Pancreas (tissue), 10 donors: Measurements from ENCODE around the gene SLC22A17. TPM values are rescaled to one million over a fixed set of nuclear protein-coding genes. Genes with fewer than 3 reads are reported as not detected.

ENCODE experiments used
- ATAC-seq, 4 donors: fragments of 200-7000 bp; cut with Tn5 transposase; one replicate each; pipeline versions ENCODE4 v1.8.0 to v1.9.1; 2020; ENCODE audit warnings: mild to moderate bottlenecking in 4 of 4, moderate library complexity in 4 of 4
- DNase-seq, 6 donors: peaks; one replicate each; pipeline ENCODE4 v3.0.0-alpha.2; 2020
- FAIRE-seq: peaks from 2 replicates; lab custom pipeline; 2012; peaks lifted over from hg19 to GRCh38; lab: Jason Lieb, UNC
- H3K27ac ChIP-seq, 4 donors: fragments of 200-600 bp; sonication (generic); 1 replicate in 3 of 4; 2 replicates in 1 of 4; pipeline versions ENCODE4 v1.5.0 to v1.8.0; 2020
- H3K27me3 ChIP-seq, 4 donors: fragments of 200-600 bp; one replicate each; pipeline ENCODE4 v1.8.0; 2021
- H3K36me3 ChIP-seq, 3 donors: fragments of 200-600 bp; sonication (generic) in 1 of 3; one replicate each; pipeline versions ENCODE4 v1.5.0 to v1.8.0; 2020 to 2021
- H3K4me1 ChIP-seq, 3 donors: fragments of 200-600 bp; one replicate each; pipeline ENCODE4 v1.8.0; 2021
- H3K4me3 ChIP-seq, 4 donors: fragments of 200-600 bp; sonication (generic) in 2 of 4; one replicate each; pipeline versions ENCODE4 v1.5.0 to v1.8.0; 2020 to 2021
- H3K9me3 ChIP-seq, 4 donors: fragments of 200-600 bp; one replicate each; pipeline ENCODE4 v1.8.0; 2021
- CTCF ChIP-seq, 4 donors: fragments of 200-600 bp; sonication (generic) in 3 of 4; IDR thresholded peaks; one replicate each; pipeline versions ENCODE4 v1.5.0 to v1.8.0; 2021; ENCODE audit warnings: antibody characterized with exemption in 4 of 4
- WGBS, 2 donors: extraction: QIAGEN DNeasy Blood & Tissue Kit; methylation state at CpG; one replicate each; pipeline ENCODE4 v1.1.7; 2013; 5-methylcytosine and 5-hydroxymethylcytosine counted together
- intact Hi-C, 3 donors: fragments of 100-400 bp; cut with DNase I; formaldehyde crosslinking; loops; one replicate each; pipeline versions ENCODE4 v1.11.1 to v1.14.2; 2022
- polyA plus RNA-seq, 2 donors: library from polyadenylated mRNA; stranded (reverse); fragments of 200-250 nt; gene quantifications; one replicate each; pipeline ENCODE4 v1.2.3, GENCODE V29; 2013
- total RNA-seq, 6 donors: library from RNA; stranded (reverse); fragmentation: NEBNext Ultra II Directional in 4 of 6; extraction: Animal tissue kit (Norgen Biotek cat#: 25700) in 4 of 6; gene quantifications; one replicate each; pipeline versions ENCODE4 v1.2.1 to v1.2.4, GENCODE V29; 2021 to 2023
- donor health status: healthy with polysubstance abuse.
- donor health status: DM: no; HTN: no; CAD: no; lungs with moderate emphysema.
- donor health status: DM: no; HTN: no; CAD: no.
- donor health status: control.
- donor health status: control.
- donor health status: Bipolar disorder and iron deficiency.
- donor health status: DM: yes; HTN: yes; CAD: no.
- donor health status: DM: no; HTN: no; CAD: no.
- donor health status: DM: no; HTN: no; CAD: no.
- donor health status: DM: yes; HTN: yes; CAD: no.

Gene SLC22A17
- total and polyA plus RNA-seq, 8 donors = 6.4 to 90.7 (median 14.8) TPM

DNA sequence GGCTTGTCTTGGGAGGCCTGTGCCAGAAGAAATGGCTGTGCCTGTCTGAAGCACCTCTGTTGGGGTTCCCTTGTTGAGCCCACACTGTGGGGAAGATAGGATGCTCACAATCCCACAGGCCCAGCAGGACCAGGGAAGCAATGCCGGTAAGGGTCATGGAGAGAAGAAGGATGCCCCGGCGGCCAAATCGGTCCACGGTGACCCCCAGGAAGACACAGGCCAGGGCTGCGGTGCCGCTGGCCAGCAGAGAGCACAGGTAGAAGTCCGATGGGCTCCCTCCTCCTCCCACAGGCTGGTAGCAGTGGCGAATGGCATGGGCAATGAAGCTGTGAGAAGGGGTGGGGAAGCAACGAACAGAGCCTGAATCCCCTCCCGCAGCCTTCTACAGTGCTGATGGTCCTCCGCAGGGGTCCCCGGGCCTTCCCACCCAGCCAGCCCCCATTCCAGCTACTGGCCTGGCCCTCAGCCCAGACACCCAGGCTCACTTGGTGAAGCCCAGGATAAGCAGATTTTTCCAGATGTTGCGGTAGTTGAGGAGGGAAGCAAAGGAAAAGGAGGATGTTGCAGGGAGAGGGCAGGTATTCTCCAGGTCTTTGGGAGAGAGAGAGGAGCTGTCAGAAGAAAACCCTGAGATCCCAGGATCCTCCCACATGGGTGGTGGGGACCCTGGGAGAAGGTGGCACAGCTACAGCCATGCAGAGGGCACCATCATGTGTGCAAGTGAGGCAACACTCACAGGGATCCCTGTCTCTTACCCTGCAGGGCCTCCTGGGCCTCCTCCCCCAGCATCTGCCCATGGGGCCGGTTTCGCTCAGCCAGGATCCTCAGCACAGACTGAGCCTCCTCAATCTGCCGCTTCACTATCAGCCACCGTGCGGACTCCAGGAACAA, 5.0 kb downstream of the SLC22A17 start:
- intact Hi-C loops = no loop called here
- no peak for ATAC-seq

GRCh38 chr14:23346693-23347405, 5.8 kb downstream of the SLC22A17 start:
- ATAC-seq (no peak), DNase-seq (no peak), FAIRE-seq (no peak)
- Histone ChIP-seq H3K4me3 (no peak overlapping the region), H3K36me3 (no peaks in the 10 kb centered on the region), H3K4me1 (peaks cover 0 to 2% (median 0%) of the 10 kb centered on the region in 3 donors), H3K27me3 (no peaks in the 10 kb centered on the region), H3K27ac (no peak overlapping the region), H3K9me3 (no peaks in the 10 kb centered on the region)
- TF ChIP-seq CTCF (IDR thresholded peaks at IDR 0.05) = no peak
- WGBS, 2 donors = 86 to 88% methylated on average over 21 to 27 of the region's 27 CpGs
- intact Hi-C loops = no loop called here

More for the DNA sequence above, 5.0 kb downstream of the SLC22A17 start:
- FAIRE-seq (no peak), DNase-seq (no peak)
- no peaks in the 10 kb centered on the region for H3K27me3 ChIP-seq
- no peaks in the 10 kb centered on the region for H3K36me3 ChIP-seq
- no peaks in the 10 kb centered on the region for H3K9me3 ChIP-seq
- no peak overlapping the region for H3K27ac ChIP-seq
- H3K4me1 ChIP-seq = peaks cover 0 to 4% (median 0%) of the 10 kb centered on the region in 3 donors
- no peak for TF ChIP-seq CTCF (IDR thresholded peaks at IDR 0.05)
- no peak overlapping the region for H3K4me3 ChIP-seq
- WGBS, 2 donors = 94 to 97% methylated on average over 19 of the region's 19 CpGs

GRCh38 chr14:23345987-23346692, 6.5 kb downstream of the SLC22A17 start:
- WGBS, 2 donors = 79% methylated on average over 12 to 13 of the region's 13 CpGs
- intact Hi-C loops = no loop called here
- no peak overlapping the region for H3K4me3 ChIP-seq
- H3K36me3 ChIP-seq = no peaks in the 10 kb centered on the region
- H3K27me3 ChIP-seq = no peaks in the 10 kb centered on the region
- no peak for FAIRE-seq
- DNase-seq = no peak
- no peaks in the 10 kb centered on the region for H3K9me3 ChIP-seq
- no peak for TF ChIP-seq CTCF (IDR thresholded peaks at IDR 0.05)
- ATAC-seq = no peak
- H3K27ac ChIP-seq = no peak overlapping the region
- no peaks in the 10 kb centered on the region for H3K4me1 ChIP-seq

GRCh38 chr14:23344481-23344880, 8.2 kb downstream of the SLC22A17 start:
- H3K4me1 ChIP-seq = no peaks in the 10 kb centered on the region
- no peak for FAIRE-seq
- intact Hi-C loops = no loop called here
- no peaks in the 10 kb centered on the region for H3K27me3 ChIP-seq
- no peak overlapping the region for H3K27ac ChIP-seq
- no peak for TF ChIP-seq CTCF (IDR thresholded peaks at IDR 0.05)
- H3K36me3 ChIP-seq = no peaks in the 10 kb centered on the region
- DNase-seq = no peak
- H3K9me3 ChIP-seq = no peaks in the 10 kb centered on the region
- H3K4me3 ChIP-seq = no peak overlapping the region
- no peak for ATAC-seq
- 45 to 57% methylated on average over 3 of the region's 3 CpGs for WGBS, 2 donors
